SU-DHL-6 (cell line): ENCODE data around the gene DCAF10.

Source experiments
- H2AFZ ChIP-seq: fragments of 200-600 bp; sonication (generic); 2 replicates; pipeline ENCODE4 v1.6.1; 2014; ENCODE audit warnings: low read depth, mild to moderate bottlenecking, moderate library complexity, mixed read lengths, antibody characterized with exemption, low read length; ENCODE audit not compliant: severe bottlenecking
- H3F3A ChIP-seq: fragments of 200-600 bp; shearing (Covaris generic); 2 replicates; pipeline ENCODE4 v1.6.0; 2016; ENCODE audit warnings: antibody characterized with exemption, mild to moderate bottlenecking; ENCODE audit not compliant: insufficient read depth
- H3K27ac ChIP-seq: fragments of 200-600 bp; sonication (generic); 2 replicates; pipeline ENCODE4 v1.5.1; 2016; ENCODE audit warnings: low read depth, mild to moderate bottlenecking, low read length, moderate library complexity, mixed read lengths
- H3K27me3 ChIP-seq: fragments of 200-600 bp; sonication (generic), shearing (Covaris generic); 2 replicates; pipeline ENCODE4 v1.6.0; 2014; ENCODE audit warnings: mild to moderate bottlenecking, low read length
- H3K36me3 ChIP-seq: fragments of 200-600 bp; sonication (generic); 2 replicates; pipeline ENCODE4 v1.6.1; 2014; ENCODE audit warnings: mild to moderate bottlenecking, low read length, mixed read lengths
- H3K4me2 ChIP-seq: fragments of 300-600, 200-600 bp; shearing (Covaris generic), sonication (generic); 2 replicates; pipeline ENCODE4 v1.6.0; 2014; ENCODE audit warnings: low read length, low read depth, mild to moderate bottlenecking; ENCODE audit not compliant: poor library complexity, severe bottlenecking
- H3K4me3 ChIP-seq: fragments of 200-600 bp; sonication (generic); 2 replicates; pipeline ENCODE4 v1.5.1; 2014; ENCODE audit warnings: antibody characterized with exemption, low read length, mild to moderate bottlenecking, mixed read lengths; ENCODE audit not compliant: insufficient read depth, poor library complexity, severe bottlenecking
- H3K79me2 ChIP-seq: fragments of 200-600 bp; sonication (generic); 2 replicates; pipeline ENCODE4 v1.6.1; 2014; ENCODE audit warnings: mild to moderate bottlenecking, low read length, moderate library complexity; ENCODE audit not compliant: insufficient read depth
- H3K9ac ChIP-seq: fragments of 200-600 bp; sonication (generic); 2 replicates; pipeline ENCODE4 v1.7.0; 2014; ENCODE audit warnings: mild to moderate bottlenecking, low read length
- H3K9me2 ChIP-seq: fragments of 200-600 bp; sonication (generic); replicated peaks from 2 replicates; pipeline ENCODE4 v1.6.1; 2014; ENCODE audit warnings: low read length; ENCODE audit not compliant: insufficient read depth
- H3K9me3 ChIP-seq: fragments of 200-600 bp; sonication (generic); 2 replicates; pipeline ENCODE4 v1.6.1; 2014; ENCODE audit warnings: low read length, mixed read lengths; ENCODE audit not compliant: insufficient read depth
- H4K20me1 ChIP-seq: fragments of 200-600 bp; sonication (generic); 2 replicates; pipeline ENCODE4 v1.6.1; 2014; ENCODE audit warnings: low read depth, mild to moderate bottlenecking, antibody characterized with exemption, low read length, moderate library complexity, mixed read lengths
- CTCF ChIP-seq: fragments of 200-600 bp; sonication (generic); IDR thresholded peaks from one replicate; pipeline ENCODE4 v1.5.1; 2017; ENCODE audit warnings: antibody characterized with exemption, mild to moderate bottlenecking, low read length, moderate library complexity; ENCODE audit not compliant: insufficient read depth, poor library complexity, severe bottlenecking
- EZH2phosphoT487 ChIP-seq: fragments of 200-600 bp; sonication (generic), shearing (Covaris generic); conservative IDR thresholded peaks from 2 replicates; pipeline ENCODE4 v1.6.1; 2018; ENCODE audit warnings: mild to moderate bottlenecking, antibody characterized with exemption, low read length, moderate library complexity, mixed read lengths

DCAF10 gene

GRCh38 chr9:37792122-37792521 lies 8.5 kb upstream of the DCAF10 start:
- Histone ChIP-seq H3K9me2 (no peaks in the 10 kb centered on the region), H3K9ac (no peak overlapping the region), H3K4me2 (no peak overlapping the region), H3K9me3 (no peaks in the 10 kb centered on the region), H3K27me3 (no peaks in the 10 kb centered on the region), H4K20me1 (no peaks in the 10 kb centered on the region), H2AFZ (no peak overlapping the region), H3K79me2 (no peaks in the 10 kb centered on the region), H3K36me3 (no peaks in the 10 kb centered on the region), H3K4me3 (no peak overlapping the region), H3K27ac (no peak overlapping the region), H3F3A (no peaks in the 10 kb centered on the region)
- TF ChIP-seq EZH2phosphoT487 = no peak
- no peak for TF ChIP-seq CTCF

GRCh38 chr9:37796232-37796631 lies 4.4 kb upstream of the DCAF10 start:
- no peak overlapping the region for H3K4me2 ChIP-seq
- no peak overlapping the region for H3K4me3 ChIP-seq
- no peak overlapping the region for H3K9ac ChIP-seq
- H3K36me3 ChIP-seq = no peaks in the 10 kb centered on the region
- TF ChIP-seq CTCF (no peak), EZH2phosphoT487 (no peak)
- peaks cover 5% of the 10 kb centered on the region; the same call in 1 of the 2 replicates for H3K79me2 ChIP-seq
- H3K27me3 ChIP-seq = no peaks in the 10 kb centered on the region
- H3K9me2 ChIP-seq = no peaks in the 10 kb centered on the region
- no peaks in the 10 kb centered on the region for H4K20me1 ChIP-seq
- H3F3A ChIP-seq = no peaks in the 10 kb centered on the region
- H3K27ac ChIP-seq = no peak overlapping the region
- no peaks in the 10 kb centered on the region for H3K9me3 ChIP-seq
- no peak overlapping the region for H2AFZ ChIP-seq

GRCh38 chr9:37798677-37799076 lies 1.9 kb upstream of the DCAF10 start:
- H3K27me3 ChIP-seq = no peaks in the 10 kb centered on the region
- H4K20me1 ChIP-seq = peaks cover 5% of the 10 kb centered on the region; the same call in 1 of the 2 replicates
- no peaks in the 10 kb centered on the region for H3K36me3 ChIP-seq
- H3K9me3 ChIP-seq = no peaks in the 10 kb centered on the region
- 0 out of 2 replicates have a peak, but pooled peaks cover 5% of the 10 kb centered on the region for H3F3A ChIP-seq
- no peak overlapping the region for H3K4me2 ChIP-seq
- peaks cover 30% of the 10 kb centered on the region for H3K79me2 ChIP-seq
- H3K9me2 ChIP-seq = no peaks in the 10 kb centered on the region
- no peak overlapping the region for H3K27ac ChIP-seq
- no peak overlapping the region for H2AFZ ChIP-seq
- TF ChIP-seq CTCF = no peak
- no peak for TF ChIP-seq EZH2phosphoT487
- no peak overlapping the region for H3K4me3 ChIP-seq
- no peak overlapping the region for H3K9ac ChIP-seq
